Activated CD4-positive, alpha-beta T cell treated with anti-CD3 and anti-CD28 coated beads, Interleukin-2, amount 50 U/mL, for 4 hours (primary cell): Measurements from ENCODE around the gene WSB2.
"Not testable (repeated sequence)": the region's sequence is repeated elsewhere in the genome, so short reads cannot be mapped to it uniquely, and the experiment has no call there.

Source experiments
- DNase-seq, 2 experiments: peaks; one replicate each; pipeline ENCODE4 v3.0.0-alpha.2; 2020

WSB2 gene

GRCh38 chr12:118061011-118061872, at the start of gene WSB2:
Gene WSB2 (minus strand): TSS chr12:118061179. CDS start chr12:118061048, 131 bp downstream.
- DNase-seq, result peak; percentile 54 to 61

- no peak for DNase-seq
Observed at GRCh38 chr12:118109088-118109487, 48.1 kb upstream of the WSB2 start.

- DNase-seq, result no peak
Observed at GRCh38 chr12:118107694-118108093, 46.7 kb upstream of the WSB2 start.

- no peak for DNase-seq
Observed at GRCh38 chr12:118107011-118107410, 46.0 kb upstream of the WSB2 start.

- no peak for DNase-seq
Observed at GRCh38 chr12:118103601-118104382, 42.8 kb upstream of the WSB2 start, which contains the start of gene VSIG10. Gene VSIG10 (minus strand): TSS chr12:118104011. CDS start chr12:118103671, 340 bp downstream.

- DNase-seq, result no peak
Observed at GRCh38 chr12:118103201-118103600, 42.2 kb upstream of the WSB2 start.

- DNase-seq, result no peak
Observed at GRCh38 chr12:118102609-118103008, 41.6 kb upstream of the WSB2 start.

GRCh38 chr12:118102070-118102469, 41.1 kb upstream of the WSB2 start:
- DNase-seq, result no peak

- DNase-seq, result no peak
Observed at GRCh38 chr12:118101051-118101450, 40.1 kb upstream of the WSB2 start.

- no peak for DNase-seq
Observed at GRCh38 chr12:118098911-118099671, 38.1 kb upstream of the WSB2 start.

- DNase-seq, result no peak
Observed at GRCh38 chr12:118098401-118098800, 37.4 kb upstream of the WSB2 start.

GRCh38 chr12:118094039-118094438, 33.1 kb upstream of the WSB2 start:
- DNase-seq, result no peak

GRCh38 chr12:118089782-118090181, 28.8 kb upstream of the WSB2 start:
- no peak for DNase-seq

GRCh38 chr12:118082161-118082560, 21.2 kb upstream of the WSB2 start:
- no peak for DNase-seq

GRCh38 chr12:118081521-118081920, 20.5 kb upstream of the WSB2 start:
- not testable (repeated sequence) for DNase-seq

GRCh38 chr12:118073768-118074167, 12.8 kb upstream of the WSB2 start:
- no peak for DNase-seq

- DNase-seq, result no peak
Observed at GRCh38 chr12:118070650-118071049, 9.7 kb upstream of the WSB2 start.

- DNase-seq, result no peak
Observed at GRCh38 chr12:118068445-118068844, 7.5 kb upstream of the WSB2 start.

- DNase-seq, result no peak
Observed at GRCh38 chr12:118065380-118065779, 4.4 kb upstream of the WSB2 start.

- no peak for DNase-seq
Observed at GRCh38 chr12:118064608-118065007, 3.6 kb upstream of the WSB2 start.

- DNase-seq, result no peak
Observed at GRCh38 chr12:118063576-118064391, 2.8 kb upstream of the WSB2 start.
